Measurements from ENCODE around the gene DTX4.

The DTX4 gene

GRCh38 chr11:59221441-59221840, 49.5 kb downstream of the DTX4 start:
- DNase-seq (ENCODE audit: low spot score): no peak

GRCh38 chr11:59222464-59223060, 50.6 kb downstream of the DTX4 start:
- no peak for DNase-seq (ENCODE audit: low spot score)

- DNase-seq (ENCODE audit: low spot score): no peak
Measured at GRCh38 chr11:59223177-59223576, 51.2 kb downstream of the DTX4 start.

- no peak for DNase-seq (ENCODE audit: low spot score)
Measured at GRCh38 chr11:59223611-59224010, 51.7 kb downstream of the DTX4 start.

GRCh38 chr11:59224351-59224928, 52.5 kb downstream of the DTX4 start:
- no peak for DNase-seq (ENCODE audit: low spot score)

- no peak for DNase-seq (ENCODE audit: low spot score)
Measured at GRCh38 chr11:59225017-59225416, 53.1 kb downstream of the DTX4 start.

- DNase-seq (ENCODE audit: low spot score): no peak
Measured at GRCh38 chr11:59226396-59226795, 54.5 kb downstream of the DTX4 start.

- no peak for DNase-seq (ENCODE audit: low spot score)
Measured at GRCh38 chr11:59240322-59240721, 68.4 kb downstream of the DTX4 start.

- DNase-seq (ENCODE audit: low spot score): no peak
Measured at GRCh38 chr11:59243633-59244032, 71.7 kb downstream of the DTX4 start.

- DNase-seq (ENCODE audit: low spot score): peak; percentile 14
Measured at GRCh38 chr11:59247531-59248227, 75.7 kb downstream of the DTX4 start.

GRCh38 chr11:59249535-59249934, 77.6 kb downstream of the DTX4 start:
- no peak for DNase-seq (ENCODE audit: low spot score)

- DNase-seq (ENCODE audit: low spot score): no peak
Measured at GRCh38 chr11:59253001-59253400, 81.1 kb downstream of the DTX4 start.

- DNase-seq (ENCODE audit: low spot score): no peak
Measured at GRCh38 chr11:59254286-59254685, 82.4 kb downstream of the DTX4 start.

- DNase-seq (ENCODE audit: low spot score): no peak
Measured at GRCh38 chr11:59255281-59255680, 83.3 kb downstream of the DTX4 start.

All from CD4-positive, alpha-beta T cell treated with Interleukin-6 at 100 ng/mL for 8 hours (primary cell).